Nucleus accumbens (tissue), 56 donors: Measurements from ENCODE around the gene MAPRE3.
"Not testable (repeated sequence)": the region's sequence is repeated elsewhere in the genome, so short reads cannot be mapped to it uniquely, and the experiment has no call there.

ENCODE experiments used
- DNase-seq, 56 donors: peaks; one replicate each; lab custom pipeline; 2025; lab: John Stamatoyannopoulos, UW

Gene MAPRE3

DNA sequence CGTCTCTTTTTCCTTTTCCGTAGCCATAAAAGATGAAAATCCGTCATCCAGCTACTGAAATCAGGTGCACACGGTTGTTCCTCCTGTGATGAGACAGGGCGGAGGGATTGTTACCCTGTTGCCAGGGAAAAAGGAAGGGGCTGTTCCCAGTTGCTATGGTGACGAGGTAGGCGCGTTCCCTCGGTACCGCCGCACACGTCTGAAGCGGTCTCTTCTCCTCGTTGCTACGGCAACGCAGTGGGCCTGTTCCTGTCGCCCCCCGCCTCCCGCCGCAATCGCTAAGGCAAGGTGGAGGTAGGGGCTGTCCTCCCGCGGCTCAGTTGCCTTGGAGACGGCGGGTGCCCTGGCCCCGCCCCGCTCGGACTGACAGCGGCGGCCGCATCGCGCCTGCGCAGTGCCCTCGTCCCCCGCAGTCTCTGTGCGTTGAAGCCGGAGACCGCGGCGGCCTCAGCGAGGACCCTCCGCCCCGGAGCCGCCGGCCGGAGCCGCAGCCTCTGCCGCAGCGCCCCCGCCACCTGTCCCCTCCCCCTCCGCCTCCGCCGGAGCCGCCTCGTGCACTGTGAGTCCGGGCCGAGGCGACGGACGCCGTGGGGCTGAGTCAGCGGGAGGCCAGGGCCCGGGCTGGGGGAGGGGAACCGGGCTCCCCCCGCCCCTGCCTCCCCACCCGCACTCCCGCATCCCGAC, at the start of gene MAPRE3:
Gene MAPRE3 (plus strand): TSS at position 394 of the 684 bp plus-strand sequence. CDS start 51,582 bp downstream, outside the sequence.
- DNase-seq = peak; percentile 37 to 97 (median 83)

DNA sequence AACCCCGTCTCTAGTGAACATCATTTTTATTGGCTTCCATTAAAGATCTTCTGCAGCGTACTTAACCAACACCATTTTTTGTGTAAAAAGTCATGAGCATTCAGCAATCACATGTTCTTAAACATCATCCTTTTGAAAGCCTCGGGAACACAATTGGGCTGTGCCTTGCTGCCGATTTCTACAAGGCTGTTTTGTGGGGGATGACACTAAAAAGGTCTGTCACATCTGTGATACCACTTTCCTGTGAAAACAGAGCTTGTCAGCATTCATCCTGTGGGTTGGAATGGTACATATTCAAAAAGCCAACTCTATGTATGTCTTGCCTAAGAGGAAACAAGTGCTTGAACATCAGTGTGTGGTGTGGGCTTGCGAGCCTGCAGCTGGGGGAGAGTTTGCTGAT, 49.1 kb upstream of the MAPRE3 start:
- peak in 9 of 56 donors; percentile 24 to 61 (median 44) for DNase-seq

DNA sequence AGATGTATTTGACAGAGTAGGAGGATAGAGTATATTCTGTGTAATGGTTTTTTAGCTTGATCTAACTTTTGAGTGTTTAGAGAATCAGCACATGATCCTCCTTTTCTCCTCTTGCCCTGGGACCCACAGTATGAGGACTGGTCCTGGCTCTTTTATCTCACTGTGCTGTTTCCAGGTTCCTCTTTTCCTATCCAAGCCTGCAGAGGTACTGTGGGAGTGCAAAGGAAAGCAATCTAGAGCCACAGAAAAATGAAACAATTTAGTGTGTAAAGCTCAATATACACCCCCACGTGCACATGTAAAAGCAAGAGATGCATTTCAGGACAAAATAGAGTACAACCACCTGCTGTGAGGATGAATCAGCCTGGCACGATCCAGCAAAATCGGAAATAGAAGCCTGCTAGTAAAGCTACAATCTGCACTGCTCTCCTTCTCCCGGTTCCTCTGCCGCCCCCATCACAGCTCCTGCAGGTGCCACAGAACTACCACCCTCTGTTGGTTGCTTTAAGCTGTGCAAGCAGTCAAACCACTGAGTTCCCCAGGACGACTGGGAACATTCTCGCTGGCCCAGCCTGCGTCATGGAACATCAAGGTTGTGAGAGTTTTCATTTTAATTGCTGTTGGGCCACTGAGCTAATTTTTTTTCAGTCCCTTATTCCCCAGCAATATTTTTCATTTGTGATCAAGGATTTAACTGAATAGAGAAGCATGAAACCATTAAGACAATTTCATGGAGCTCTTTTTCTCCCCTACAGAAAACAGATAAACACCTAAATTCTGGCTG, 47.8 kb upstream of the MAPRE3 start:
- DNase-seq = peak in 49 of 56 donors; percentile 17 to 90 (median 71)

DNA sequence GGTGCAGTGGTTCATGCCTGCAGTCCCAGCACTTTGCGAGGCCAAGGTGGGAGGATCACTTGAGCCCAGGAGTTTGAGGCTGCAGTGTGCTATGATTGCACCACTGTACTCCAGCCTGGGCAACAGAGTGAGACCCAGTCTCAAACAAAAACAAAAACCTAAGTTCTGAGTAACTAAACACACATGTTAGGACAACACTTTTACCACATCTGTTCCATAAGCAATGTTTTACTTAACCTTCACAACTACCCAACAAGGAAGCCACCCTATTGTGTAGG, 47.3 kb upstream of the MAPRE3 start:
- DNase-seq = not testable (repeated sequence)

GRCh38 chr2:26924731-26925099, 45.7 kb upstream of the MAPRE3 start:
- DNase-seq = no peak

DNA sequence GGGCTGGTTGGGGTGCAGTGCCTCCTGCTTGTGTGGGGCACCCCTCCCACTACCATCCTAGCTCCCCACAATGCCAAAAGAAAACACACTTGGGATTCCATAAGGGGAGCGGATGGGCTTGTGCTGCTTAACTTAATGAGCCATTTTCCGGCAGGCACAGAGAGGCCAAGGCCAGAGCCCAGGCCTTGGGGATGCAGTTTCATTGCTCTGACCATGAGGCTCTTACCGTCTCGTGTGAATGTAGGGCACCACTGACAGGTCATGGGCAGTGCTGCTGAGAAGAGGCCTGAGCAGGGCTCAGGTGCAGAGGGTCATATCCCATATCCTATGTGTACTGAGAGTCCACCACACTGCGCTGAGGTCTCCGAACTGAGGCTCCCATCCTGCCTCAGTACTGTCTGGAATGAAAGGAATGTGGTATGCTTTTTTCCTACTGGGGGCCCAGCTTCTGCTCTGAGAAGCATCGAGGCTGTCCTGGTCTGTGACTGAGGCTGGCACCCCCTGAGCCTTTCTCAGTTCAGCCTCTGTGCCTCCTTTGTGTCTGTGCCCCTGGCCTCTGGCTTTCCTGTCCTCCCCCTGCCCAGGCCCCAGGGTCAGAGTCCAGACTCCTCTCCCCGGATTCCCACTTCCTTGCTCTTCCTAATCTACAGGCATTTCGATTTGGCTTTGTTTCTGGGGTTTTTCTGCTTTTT, 45.2 kb upstream of the MAPRE3 start:
- no peak for DNase-seq

DNA sequence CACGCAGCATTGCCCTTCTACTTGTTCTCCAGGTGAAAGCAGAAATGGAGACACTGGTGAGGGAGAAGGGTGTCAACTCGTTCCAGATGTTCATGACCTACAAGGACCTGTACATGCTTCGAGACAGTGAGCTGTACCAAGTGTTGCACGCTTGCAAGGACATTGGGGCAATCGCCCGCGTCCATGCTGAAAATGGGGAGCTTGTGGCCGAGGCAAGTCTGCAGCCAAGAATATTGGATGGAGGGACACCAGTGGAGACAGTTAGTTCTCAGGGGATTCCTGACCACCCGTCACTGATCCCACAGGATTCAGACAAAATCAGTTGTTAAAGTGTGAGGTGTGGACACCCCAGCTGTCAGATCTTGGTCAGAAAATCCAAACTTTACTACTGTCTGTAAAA, 43.2 kb upstream of the MAPRE3 start:
- DNase-seq = no peak

GRCh38 chr2:26932974-26933373, 37.5 kb upstream of the MAPRE3 start:
- DNase-seq = no peak

- peak in 8 of 56 donors; percentile 20 to 67 (median 38) for DNase-seq
Observed at GRCh38 chr2:26933431-26934334, 36.8 kb upstream of the MAPRE3 start.

DNA sequence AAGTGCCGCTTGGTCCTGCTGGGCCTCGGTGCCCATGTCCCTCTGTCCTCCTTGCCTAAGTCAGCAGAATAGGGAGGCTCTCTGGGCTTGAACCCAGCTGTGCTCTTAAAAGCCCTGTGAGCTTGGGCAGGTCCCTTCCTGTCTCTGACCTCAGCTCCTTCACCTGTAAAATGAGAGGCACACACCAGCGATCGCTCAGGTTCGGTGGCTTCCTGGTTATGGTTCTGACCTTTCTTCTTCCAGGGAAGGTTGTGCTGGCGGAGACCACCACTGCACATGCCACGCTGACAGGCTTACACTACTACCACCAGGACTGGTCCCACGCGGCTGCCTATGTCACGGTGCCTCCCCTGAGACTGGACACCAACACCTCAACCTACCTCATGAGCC, 36.1 kb upstream of the MAPRE3 start:
- no peak for DNase-seq

DNA sequence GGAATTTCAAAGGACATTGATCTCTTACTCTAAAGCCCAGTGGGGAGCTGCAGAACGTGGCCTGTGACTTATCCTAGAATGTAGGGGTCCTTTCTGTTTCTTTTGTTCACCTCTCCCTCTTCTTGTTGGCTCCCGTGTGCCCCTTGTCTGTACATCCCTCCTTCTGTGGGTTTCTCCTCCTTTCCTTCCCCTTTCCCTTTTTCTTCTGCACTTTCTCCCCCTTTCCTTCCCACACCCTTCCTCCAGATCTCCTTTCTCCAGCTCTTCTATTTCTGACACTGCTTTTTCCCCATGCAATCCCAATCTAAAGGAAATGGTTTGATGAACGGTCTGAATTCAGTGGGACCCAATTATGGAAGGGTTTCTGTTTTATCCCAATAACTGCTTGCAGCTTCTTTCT, 35.5 kb upstream of the MAPRE3 start:
- no peak for DNase-seq

GRCh38 chr2:26936855-26937254, 33.6 kb upstream of the MAPRE3 start:
- peak in 1 of 56 donors; percentile 5 for DNase-seq

- DNase-seq = no peak
Observed at GRCh38 chr2:26938399-26939118, 31.9 kb upstream of the MAPRE3 start.

DNA sequence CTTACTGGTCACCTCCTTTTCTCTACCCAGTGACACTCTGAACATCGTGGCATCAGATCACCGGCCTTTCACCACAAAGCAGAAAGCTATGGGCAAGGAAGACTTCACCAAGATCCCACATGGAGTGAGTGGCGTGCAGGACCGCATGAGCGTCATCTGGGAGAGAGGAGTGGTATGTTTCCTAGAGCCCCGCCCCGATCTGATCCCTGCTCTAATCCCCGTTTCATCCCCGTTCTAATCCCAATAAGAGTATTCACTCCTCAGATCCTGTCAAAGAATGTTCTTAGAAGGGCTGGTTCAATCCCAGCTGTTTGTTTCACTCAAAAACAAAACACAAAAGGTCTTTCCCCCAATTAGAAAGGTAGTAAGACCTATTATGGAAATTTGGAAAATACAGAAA, 30.4 kb upstream of the MAPRE3 start:
- no peak for DNase-seq

GRCh38 chr2:26941486-26941885, 29.0 kb upstream of the MAPRE3 start:
- no peak for DNase-seq

DNA sequence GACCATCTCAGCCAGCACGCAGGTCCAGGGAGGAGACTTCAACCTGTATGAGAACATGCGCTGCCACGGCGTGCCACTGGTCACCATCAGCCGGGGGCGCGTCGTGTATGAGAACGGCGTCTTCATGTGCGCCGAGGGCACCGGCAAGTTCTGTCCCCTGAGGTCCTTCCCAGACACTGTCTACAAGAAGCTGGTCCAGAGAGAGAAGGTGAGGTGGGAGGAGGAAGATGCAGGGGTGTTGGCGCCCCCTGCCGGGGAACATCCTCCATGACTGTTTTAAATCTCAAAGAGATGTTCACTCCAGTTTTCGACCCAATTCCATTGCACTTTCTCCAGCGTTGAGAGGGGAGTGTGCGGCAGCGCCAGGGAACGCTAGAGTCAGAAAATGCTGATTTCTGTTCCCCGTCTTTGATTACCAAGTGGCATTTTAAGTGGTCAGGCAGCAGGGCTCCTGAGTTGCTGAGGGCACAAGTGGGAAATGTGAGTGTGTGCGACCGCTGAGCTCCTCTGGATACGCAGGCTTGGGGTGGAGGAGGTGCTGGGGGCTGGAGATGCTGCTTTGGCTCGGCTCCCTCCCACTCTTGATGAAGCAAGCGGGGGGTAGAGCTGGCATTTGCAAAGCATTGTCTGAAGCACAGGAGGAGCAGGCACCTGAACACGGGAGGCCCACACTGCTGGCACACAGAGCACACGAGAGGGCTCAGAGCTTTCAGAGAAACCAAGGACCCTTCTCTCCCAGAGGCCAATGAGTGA, 27.7 kb upstream of the MAPRE3 start:
- DNase-seq = peak in 48 of 56 donors; percentile 16 to 89 (median 59)

GRCh38 chr2:26945991-26946750, 24.3 kb upstream of the MAPRE3 start:
- DNase-seq = peak in 4 of 56 donors; percentile 29 to 47 (median 40)
